ENCODE measurements around the gene NUDCD2. TPM values are rescaled to one million over a fixed set of nuclear protein-coding genes. Genes with fewer than 3 reads are reported as not detected.

The NUDCD2 gene
- total and polyA plus RNA-seq, 9 of the 15 experiments (the other 6 are each of a cell fraction or from before 2014, with no cell fraction given) = 14.6 to 76.9 (median 32.5) TPM

DNA sequence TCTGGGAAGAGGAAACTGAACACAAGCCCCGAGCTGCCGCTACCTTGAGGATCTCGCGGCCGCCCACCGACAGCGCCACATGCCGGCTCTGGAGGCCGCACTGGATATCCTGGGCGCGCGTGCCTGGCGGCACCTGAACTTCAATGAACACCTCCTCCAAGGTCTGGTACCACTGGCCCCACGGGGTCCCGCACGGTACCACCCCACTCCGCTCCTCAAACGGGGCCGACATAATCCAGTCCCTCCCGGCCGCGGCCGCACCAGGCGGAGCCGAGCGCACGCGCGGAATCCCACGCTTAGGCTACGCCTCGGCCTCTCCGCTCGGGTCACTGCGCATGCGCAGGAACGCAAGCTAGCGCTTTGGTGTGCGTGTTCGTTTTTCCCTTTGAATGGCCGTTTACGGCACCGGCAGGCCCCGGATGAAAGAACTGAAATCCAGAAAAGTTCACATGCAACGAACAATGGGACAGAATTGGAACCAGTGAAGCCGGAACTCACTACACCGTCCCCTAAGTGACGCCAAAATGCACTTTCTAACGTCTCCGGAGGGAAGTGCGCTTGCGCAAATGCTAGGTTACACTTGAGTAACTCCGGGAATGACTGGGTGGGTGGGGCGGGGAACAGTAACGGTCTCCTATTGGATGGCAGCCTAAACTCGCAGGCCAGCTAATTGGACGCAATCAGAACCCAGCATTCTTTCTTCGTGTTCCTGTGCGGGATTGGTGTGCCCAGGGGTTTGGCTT, at the start of gene NUDCD2 (continued):
- no peak for TF ChIP-seq GABPB2 (CRISPR knock-in tag; conservative IDR thresholded peaks at IDR 0.05)
- peak; percentile 56 to 59 for TF ChIP-seq MAZ (CRISPR knock-in tag; conservative IDR thresholded peaks at IDR 0.05 in 1 of 2, IDR thresholded peaks at IDR 0.05 in 1 of 2)
- no peak; the same call in 1 of the 2 replicates for TF ChIP-seq HDAC6 (IDR thresholded peaks at IDR 0.05; ENCODE audit: low read depth, low read length)
- no peak for TF ChIP-seq GATA2 (CRISPR knock-in tag; IDR thresholded peaks at IDR 0.05)
- TF ChIP-seq SRF (CRISPR knock-in tag; IDR thresholded peaks at IDR 0.05) = no peak; a peak in 1 of 4 replicates
- no peak for TF ChIP-seq HDGF (IDR thresholded peaks at IDR 0.05)
- no peak for TF ChIP-seq JUNB (CRISPR knock-in tag; conservative IDR thresholded peaks at IDR 0.05)
- TF ChIP-seq BDP1 (IDR thresholded peaks at IDR 0.05; ENCODE audit: insufficient read depth, insufficient read length) = no peak
- 0 out of 2 replicates have a peak, but pooled peaks have one; percentile 9 for TF ChIP-seq ESRRB (CRISPR knock-in tag; IDR thresholded peaks at IDR 0.05; ENCODE audit: borderline replicate concordance)
- no peak for TF ChIP-seq ZNF778 (CRISPR knock-in tag; IDR thresholded peaks at IDR 0.05)
- peak; percentile 97 for TF ChIP-seq POLR2B (IDR thresholded peaks at IDR 0.05; ENCODE audit: low read depth, partially characterized antibody)
- no peak for TF ChIP-seq SNIP1 (IDR thresholded peaks at IDR 0.05; ENCODE audit: low read depth)
- TF ChIP-seq BRF1 (IDR thresholded peaks at IDR 0.05; ENCODE audit: borderline replicate concordance, extremely low read depth, insufficient read length) = no peak
- TF ChIP-seq TEAD2 (tag; IDR thresholded peaks at IDR 0.05) = no peak
- TF ChIP-seq XRCC5 (IDR thresholded peaks at IDR 0.05; ENCODE audit: low read depth, low read length) = no peak
- no peak; the same call in 1 of the 2 replicates for TF ChIP-seq EGR1 (conservative IDR thresholded peaks at IDR 0.05)
- TF ChIP-seq, protein P1, sequence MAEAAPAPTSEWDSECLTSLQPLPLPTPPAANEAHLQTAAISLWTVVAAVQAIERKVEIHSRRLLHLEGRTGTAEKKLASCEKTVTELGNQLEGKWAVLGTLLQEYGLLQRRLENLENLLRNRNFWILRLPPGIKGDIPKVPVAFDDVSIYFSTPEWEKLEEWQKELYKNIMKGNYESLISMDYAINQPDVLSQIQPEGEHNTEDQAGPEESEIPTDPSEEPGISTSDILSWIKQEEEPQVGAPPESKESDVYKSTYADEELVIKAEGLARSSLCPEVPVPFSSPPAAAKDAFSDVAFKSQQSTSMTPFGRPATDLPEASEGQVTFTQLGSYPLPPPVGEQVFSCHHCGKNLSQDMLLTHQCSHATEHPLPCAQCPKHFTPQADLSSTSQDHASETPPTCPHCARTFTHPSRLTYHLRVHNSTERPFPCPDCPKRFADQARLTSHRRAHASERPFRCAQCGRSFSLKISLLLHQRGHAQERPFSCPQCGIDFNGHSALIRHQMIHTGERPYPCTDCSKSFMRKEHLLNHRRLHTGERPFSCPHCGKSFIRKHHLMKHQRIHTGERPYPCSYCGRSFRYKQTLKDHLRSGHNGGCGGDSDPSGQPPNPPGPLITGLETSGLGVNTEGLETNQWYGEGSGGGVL (CRISPR knock-in tag; IDR thresholded peaks at IDR 0.05) = no peak
- TF ChIP-seq MAFK (IDR thresholded peaks at IDR 0.05; ENCODE audit: low read length) = no peak
- TF ChIP-seq, protein P2, sequence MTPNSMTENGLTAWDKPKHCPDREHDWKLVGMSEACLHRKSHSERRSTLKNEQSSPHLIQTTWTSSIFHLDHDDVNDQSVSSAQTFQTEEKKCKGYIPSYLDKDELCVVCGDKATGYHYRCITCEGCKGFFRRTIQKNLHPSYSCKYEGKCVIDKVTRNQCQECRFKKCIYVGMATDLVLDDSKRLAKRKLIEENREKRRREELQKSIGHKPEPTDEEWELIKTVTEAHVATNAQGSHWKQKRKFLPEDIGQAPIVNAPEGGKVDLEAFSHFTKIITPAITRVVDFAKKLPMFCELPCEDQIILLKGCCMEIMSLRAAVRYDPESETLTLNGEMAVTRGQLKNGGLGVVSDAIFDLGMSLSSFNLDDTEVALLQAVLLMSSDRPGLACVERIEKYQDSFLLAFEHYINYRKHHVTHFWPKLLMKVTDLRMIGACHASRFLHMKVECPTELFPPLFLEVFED (CRISPR knock-in tag; conservative IDR thresholded peaks at IDR 0.05) = no peak
- TF ChIP-seq CHCHD3 (CRISPR knock-in tag; IDR thresholded peaks at IDR 0.05) = no peak
- no peak for TF ChIP-seq HOXB6 (CRISPR knock-in tag; IDR thresholded peaks at IDR 0.05; ENCODE audit: borderline replicate concordance)
- TF ChIP-seq CXXC5 (CRISPR knock-in tag; IDR thresholded peaks at IDR 0.05) = peak; percentile 92
- no peak for TF ChIP-seq BACH1 (tag; IDR thresholded peaks at IDR 0.05)
- peak; percentile 26 for TF ChIP-seq RBM22 (IDR thresholded peaks at IDR 0.05; ENCODE audit: low read depth, low read length, poor library complexity, severe bottlenecking)
- TF ChIP-seq ZNF79 (CRISPR knock-in tag; IDR thresholded peaks at IDR 0.05; ENCODE audit: low read depth) = no peak
- TF ChIP-seq ZNF133 (CRISPR knock-in tag; IDR thresholded peaks at IDR 0.05) = no peak
- no peak for TF ChIP-seq XRCC3 (IDR thresholded peaks at IDR 0.05)

Measured in K562 (cell line).